RWPE2 (cell line): ENCODE data around the gene ANO1.

ENCODE experiments used
- ATAC-seq: fragments of 200-7000 bp; cut with Tn5 transposase; 3 replicates; pipeline ENCODE4 v1.9.1; 2021; ENCODE audit warnings: low read depth
- DNase-seq: peaks from one replicate; pipeline ENCODE4 v3.0.0-alpha.2; 2020; ENCODE audit warnings: low spot score
- H3K27ac ChIP-seq: fragments of 450-650 bp; 2 replicates; pipeline ENCODE4 v1.5.1; 2017; ENCODE audit warnings: mild to moderate bottlenecking; ENCODE audit not compliant: poor library complexity, severe bottlenecking
- H3K27me3 ChIP-seq: fragments of 250-450 bp; sonication (Bioruptor Pico); 2 replicates; pipeline ENCODE4 v1.5.1; 2021; ENCODE audit warnings: mild to moderate bottlenecking, moderate library complexity; ENCODE audit not compliant: insufficient read depth, poor library complexity, severe bottlenecking
- H3K36me3 ChIP-seq: fragments of 250-450 bp; sonication (Bioruptor Pico); 2 replicates; pipeline ENCODE4 v1.5.1; 2020; ENCODE audit warnings: low read depth, mild to moderate bottlenecking, moderate library complexity
- H3K4me1 ChIP-seq: fragments of 250-450 bp; sonication (Bioruptor Pico); 2 replicates; pipeline ENCODE4 v1.5.1; 2021; ENCODE audit warnings: mild to moderate bottlenecking, moderate library complexity; ENCODE audit not compliant: insufficient read depth, poor library complexity, severe bottlenecking
- H3K4me3 ChIP-seq: fragments of 250-450 bp; sonication (Bioruptor Pico); 2 replicates; pipeline ENCODE4 v1.5.1; 2021; ENCODE audit warnings: mild to moderate bottlenecking, moderate library complexity; ENCODE audit not compliant: severe bottlenecking
- H3K9me3 ChIP-seq: fragments of 250-450 bp; sonication (Bioruptor Pico); 2 replicates; pipeline ENCODE4 v1.5.1; 2021; ENCODE audit warnings: mild to moderate bottlenecking, moderate library complexity; ENCODE audit not compliant: severe bottlenecking
- TF ChIP-seq, protein P1 (sequence below): fragments of 450-650 bp; IDR thresholded peaks from one replicate; pipeline ENCODE4 v1.5.1; 2017; ENCODE audit warnings: mild to moderate bottlenecking, moderate library complexity; ENCODE audit not compliant: poor library complexity, severe bottlenecking

Gene ANO1

DNA sequence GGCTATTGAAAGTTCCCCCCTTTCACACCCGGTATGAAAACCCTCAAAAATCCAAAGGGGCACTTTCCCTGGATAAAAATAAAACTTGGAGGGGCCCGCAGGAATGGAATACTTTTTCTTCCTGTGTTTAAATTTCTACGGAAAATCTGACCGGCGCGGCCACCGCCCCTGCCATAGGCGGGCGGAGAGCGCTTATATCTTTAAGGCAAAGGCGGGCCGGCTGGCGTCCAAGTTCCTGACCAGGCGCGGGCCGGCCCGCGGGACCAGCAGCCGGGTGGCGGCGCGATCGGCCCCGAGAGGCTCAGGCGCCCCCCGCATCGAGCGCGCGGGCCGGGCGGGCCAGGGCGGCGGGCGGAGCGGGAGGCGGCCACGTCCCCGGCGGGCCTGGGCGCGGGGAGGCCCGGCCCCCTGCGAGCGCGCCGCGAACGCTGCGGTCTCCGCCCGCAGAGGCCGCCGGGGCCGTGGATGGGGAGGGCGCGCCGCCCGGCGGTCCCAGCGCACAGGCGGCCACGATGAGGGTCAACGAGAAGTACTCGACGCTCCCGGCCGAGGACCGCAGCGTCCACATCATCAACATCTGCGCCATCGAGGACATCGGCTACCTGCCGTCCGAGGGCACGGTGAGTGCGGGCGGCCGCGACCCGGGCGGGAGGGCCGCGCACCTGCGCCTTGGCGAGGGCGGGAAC is at the start of gene ANO1:
ANO1 (plus strand) TSS at position 223 of the 686 bp plus-strand sequence; CDS start at position 513, 290 bp downstream.
- no peak within 1 kb of the TSS for H3K27ac ChIP-seq
- peaks cover 8% of the 10 kb centered on the region for H3K4me1 ChIP-seq
- no peaks in the 10 kb centered on the region for H3K36me3 ChIP-seq
- peak within 1 kb of the TSS; percentile 29 for H3K4me3 ChIP-seq
- H3K9me3 ChIP-seq = no peaks in the 10 kb centered on the region
- TF ChIP-seq, protein P1, sequence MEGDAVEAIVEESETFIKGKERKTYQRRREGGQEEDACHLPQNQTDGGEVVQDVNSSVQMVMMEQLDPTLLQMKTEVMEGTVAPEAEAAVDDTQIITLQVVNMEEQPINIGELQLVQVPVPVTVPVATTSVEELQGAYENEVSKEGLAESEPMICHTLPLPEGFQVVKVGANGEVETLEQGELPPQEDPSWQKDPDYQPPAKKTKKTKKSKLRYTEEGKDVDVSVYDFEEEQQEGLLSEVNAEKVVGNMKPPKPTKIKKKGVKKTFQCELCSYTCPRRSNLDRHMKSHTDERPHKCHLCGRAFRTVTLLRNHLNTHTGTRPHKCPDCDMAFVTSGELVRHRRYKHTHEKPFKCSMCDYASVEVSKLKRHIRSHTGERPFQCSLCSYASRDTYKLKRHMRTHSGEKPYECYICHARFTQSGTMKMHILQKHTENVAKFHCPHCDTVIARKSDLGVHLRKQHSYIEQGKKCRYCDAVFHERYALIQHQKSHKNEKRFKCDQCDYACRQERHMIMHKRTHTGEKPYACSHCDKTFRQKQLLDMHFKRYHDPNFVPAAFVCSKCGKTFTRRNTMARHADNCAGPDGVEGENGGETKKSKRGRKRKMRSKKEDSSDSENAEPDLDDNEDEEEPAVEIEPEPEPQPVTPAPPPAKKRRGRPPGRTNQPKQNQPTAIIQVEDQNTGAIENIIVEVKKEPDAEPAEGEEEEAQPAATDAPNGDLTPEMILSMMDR = peak; percentile 30
- peak; percentile 25 for DNase-seq
- ATAC-seq = no peak
- peaks cover 7% of the 10 kb centered on the region for H3K27me3 ChIP-seq

DNA sequence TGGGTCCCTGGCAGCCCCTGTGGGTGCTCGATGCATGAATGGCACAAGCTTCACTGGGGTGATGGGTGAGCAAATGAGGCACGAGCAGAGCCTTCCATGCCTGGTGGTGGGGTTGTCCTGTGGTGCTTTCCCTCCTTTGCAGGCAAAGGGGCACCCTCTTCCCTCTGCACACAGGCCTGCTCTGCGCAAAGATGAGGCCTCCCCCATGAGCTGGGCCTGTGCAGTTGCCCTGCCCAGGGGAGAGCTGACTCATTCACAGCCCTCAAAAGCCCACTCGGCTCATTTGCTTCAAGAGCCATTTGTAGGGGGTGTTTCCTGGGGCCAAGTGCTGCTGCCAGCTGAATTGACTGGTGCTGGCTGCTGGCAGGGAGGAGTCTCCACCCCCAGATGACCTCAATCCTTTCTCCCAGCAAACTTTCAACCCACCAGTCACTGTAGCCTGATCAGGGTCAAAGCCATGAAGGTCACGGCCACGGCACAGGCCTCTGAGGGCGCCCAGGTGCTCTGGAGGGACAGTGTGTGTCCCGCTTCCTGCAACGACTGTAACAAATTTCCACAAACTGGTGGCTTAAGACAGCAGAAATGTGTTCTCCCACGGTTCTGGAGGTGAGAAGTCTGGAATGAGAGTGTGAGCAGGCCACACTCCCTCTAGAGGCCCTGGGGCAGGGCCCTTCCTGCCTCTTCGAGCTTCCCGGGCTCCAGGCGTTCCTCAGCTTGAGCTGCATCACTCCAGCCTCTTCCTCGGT is 48.8 kb upstream of the ANO1 start:
- no peaks in the 10 kb centered on the region for H3K27me3 ChIP-seq
- no peak for ATAC-seq

DNA sequence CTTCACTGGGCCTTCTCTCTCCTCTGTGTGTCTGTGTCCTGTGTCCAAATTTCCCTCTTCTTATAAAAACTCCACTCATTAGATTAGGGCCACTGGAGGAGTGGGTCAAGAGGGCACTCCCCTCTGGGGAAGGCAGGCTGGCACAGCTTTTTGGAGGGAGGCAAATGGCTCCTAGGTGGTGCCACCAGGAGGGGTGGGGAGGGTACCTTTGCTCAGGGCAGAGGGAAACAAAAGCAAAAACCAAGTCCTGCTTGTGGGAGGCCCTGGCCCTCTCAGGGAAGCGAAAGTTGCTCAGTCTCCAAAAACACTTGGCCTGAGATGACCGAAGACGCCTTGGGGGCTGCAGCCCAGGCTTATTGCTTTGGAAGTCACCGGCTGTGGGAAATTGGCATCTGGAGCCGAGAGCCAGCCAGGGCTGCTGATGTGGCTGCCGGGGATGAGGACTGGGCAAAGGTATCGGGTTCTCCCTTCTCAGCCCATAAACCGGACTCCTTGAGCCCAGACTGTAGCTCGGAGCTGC is 48.2 kb upstream of the ANO1 start:
- TF ChIP-seq, protein P1 = no peak
- no peak overlapping the region for H3K4me3 ChIP-seq
- no peaks in the 10 kb centered on the region for H3K27me3 ChIP-seq
- DNase-seq = no peak
- no peaks in the 10 kb centered on the region for H3K36me3 ChIP-seq
- H3K4me1 ChIP-seq = no peaks in the 10 kb centered on the region
- no peaks in the 10 kb centered on the region for H3K9me3 ChIP-seq
- no peak overlapping the region for H3K27ac ChIP-seq
- ATAC-seq = no peak

More for the DNA sequence above, 48.8 kb upstream of the ANO1 start:
- Histone ChIP-seq H3K4me3 (no peak overlapping the region), H3K36me3 (no peaks in the 10 kb centered on the region), H3K9me3 (no peaks in the 10 kb centered on the region), H3K27ac (no peak overlapping the region), H3K4me1 (no peaks in the 10 kb centered on the region)
- TF ChIP-seq, protein P1 = no peak
- DNase-seq = no peak

DNA sequence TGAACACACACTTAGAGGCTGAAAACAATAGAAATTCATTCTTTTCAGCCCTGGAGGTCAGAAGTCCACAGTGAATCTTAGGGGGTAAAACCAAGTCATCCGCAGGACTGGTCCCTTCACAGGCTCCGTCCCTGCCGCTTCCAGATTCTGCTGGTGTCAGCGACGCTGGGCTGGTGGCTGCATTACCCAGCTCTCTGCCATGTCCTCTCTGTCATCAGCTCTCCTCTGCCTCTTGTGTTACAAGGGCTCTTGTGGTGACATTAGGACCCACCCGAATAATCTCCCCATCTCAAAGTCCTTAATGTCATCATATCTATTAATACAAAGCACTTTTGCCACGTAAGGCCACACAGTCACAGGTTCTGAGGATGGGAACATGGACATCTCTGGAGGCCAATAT is 47.7 kb upstream of the ANO1 start:
- TF ChIP-seq, protein P1 = no peak
- H3K36me3 ChIP-seq = no peaks in the 10 kb centered on the region
- no peaks in the 10 kb centered on the region for H3K9me3 ChIP-seq
- DNase-seq (no peak), ATAC-seq (no peak)
- no peaks in the 10 kb centered on the region for H3K27me3 ChIP-seq
- H3K4me3 ChIP-seq = no peak overlapping the region
- H3K4me1 ChIP-seq = no peaks in the 10 kb centered on the region
- H3K27ac ChIP-seq = no peak overlapping the region
